PC-9 (cell line): Measurements from ENCODE around the gene QRFP.

Experiments used
- EZH2 ChIP-seq: fragments of 200-600 bp; sonication (generic); IDR thresholded peaks from 2 replicates; pipeline ENCODE4 v1.8.0; 2017; ENCODE audit warnings: antibody characterized with exemption, low read depth
- TF ChIP-seq, protein P1 (sequence below): fragments of 200-600 bp; sonication (generic); conservative IDR thresholded peaks from 2 replicates; pipeline ENCODE4 v1.6.1; 2017; ENCODE audit warnings: mixed run types, antibody characterized with exemption, mild to moderate bottlenecking, moderate library complexity

DNA sequence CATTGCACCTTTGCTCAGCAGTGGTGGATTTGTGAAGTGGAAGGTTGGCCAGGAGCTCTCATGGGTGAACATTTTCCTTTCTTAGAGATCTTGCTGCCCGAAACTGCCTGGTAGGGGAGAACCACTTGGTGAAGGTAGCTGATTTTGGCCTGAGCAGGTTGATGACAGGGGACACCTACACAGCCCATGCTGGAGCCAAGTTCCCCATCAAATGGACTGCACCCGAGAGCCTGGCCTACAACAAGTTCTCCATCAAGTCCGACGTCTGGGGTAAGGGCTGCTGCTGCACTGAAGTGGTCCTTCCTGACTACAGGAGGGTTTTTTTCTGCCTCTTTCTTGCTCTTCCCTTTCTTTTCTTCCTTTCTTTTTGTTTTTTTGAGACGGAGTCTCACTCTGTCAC lies 21.8 kb downstream of the QRFP start:
- TF ChIP-seq, protein P1, sequence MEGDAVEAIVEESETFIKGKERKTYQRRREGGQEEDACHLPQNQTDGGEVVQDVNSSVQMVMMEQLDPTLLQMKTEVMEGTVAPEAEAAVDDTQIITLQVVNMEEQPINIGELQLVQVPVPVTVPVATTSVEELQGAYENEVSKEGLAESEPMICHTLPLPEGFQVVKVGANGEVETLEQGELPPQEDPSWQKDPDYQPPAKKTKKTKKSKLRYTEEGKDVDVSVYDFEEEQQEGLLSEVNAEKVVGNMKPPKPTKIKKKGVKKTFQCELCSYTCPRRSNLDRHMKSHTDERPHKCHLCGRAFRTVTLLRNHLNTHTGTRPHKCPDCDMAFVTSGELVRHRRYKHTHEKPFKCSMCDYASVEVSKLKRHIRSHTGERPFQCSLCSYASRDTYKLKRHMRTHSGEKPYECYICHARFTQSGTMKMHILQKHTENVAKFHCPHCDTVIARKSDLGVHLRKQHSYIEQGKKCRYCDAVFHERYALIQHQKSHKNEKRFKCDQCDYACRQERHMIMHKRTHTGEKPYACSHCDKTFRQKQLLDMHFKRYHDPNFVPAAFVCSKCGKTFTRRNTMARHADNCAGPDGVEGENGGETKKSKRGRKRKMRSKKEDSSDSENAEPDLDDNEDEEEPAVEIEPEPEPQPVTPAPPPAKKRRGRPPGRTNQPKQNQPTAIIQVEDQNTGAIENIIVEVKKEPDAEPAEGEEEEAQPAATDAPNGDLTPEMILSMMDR = no peak
- TF ChIP-seq EZH2 = no peak
